DND-41 (cell line): ENCODE results near the gene CKS1B.
A peak's percentile ranks its signal among the peaks of the same experiment; 100 is the strongest.

Source experiments
- ATAC-seq: fragments of 200-7000 bp; cut with Tn5 transposase; 3 replicates; pipeline ENCODE4 v1.9.1; 2021; ENCODE audit warnings: low read depth; ENCODE audit not compliant: insufficient read depth
- DNase-seq: peaks from one replicate; pipeline ENCODE4 v3.0.0-alpha.2; 2020
- H2AFZ ChIP-seq: 2 replicates; pipeline ENCODE4 v1.6.0; 2012; ENCODE audit warnings: low read depth, low read length
- H3K27ac ChIP-seq: 2 replicates; pipeline ENCODE4 v1.5.1; 2012; ENCODE audit warnings: low read length, inconsistent platforms
- H3K27me3 ChIP-seq: fragments of 200-600 bp; sonication (generic); 2 replicates; pipeline ENCODE4 v1.6.0; 2012; ENCODE audit warnings: low read length, mild to moderate bottlenecking, inconsistent platforms; ENCODE audit not compliant: insufficient read depth, poor library complexity
- H3K36me3 ChIP-seq: 2 replicates; pipeline ENCODE4 v1.5.1; 2012; ENCODE audit warnings: low read length, inconsistent platforms; ENCODE audit not compliant: insufficient read depth
- H3K4me1 ChIP-seq: 2 replicates; pipeline ENCODE4 v1.5.1; 2012; ENCODE audit warnings: mild to moderate bottlenecking, low read length; ENCODE audit not compliant: insufficient read depth
- H3K4me2 ChIP-seq: 2 replicates; pipeline ENCODE4 v1.6.0; 2012; ENCODE audit warnings: mild to moderate bottlenecking, moderate library complexity, low read length, inconsistent platforms; ENCODE audit not compliant: insufficient read depth
- H3K4me3 ChIP-seq, 2 experiments: fragments of 200-600 bp in 1 of 2; shearing (Covaris generic) in 1 of 2; 2 replicates each; pipeline ENCODE4 v1.5.1; 2012 to 2016; ENCODE audit warnings: inconsistent platforms in 2 of 2, low read length in 2 of 2, mild to moderate bottlenecking in 2 of 2, low read depth in 1 of 2, moderate library complexity in 1 of 2
- H3K79me2 ChIP-seq: 2 replicates; pipeline ENCODE4 v1.6.0; 2012; ENCODE audit warnings: low read length, inconsistent platforms; ENCODE audit not compliant: insufficient read depth
- H3K9ac ChIP-seq: 2 replicates; pipeline ENCODE4 v1.6.0; 2012; ENCODE audit warnings: low read depth, mild to moderate bottlenecking, inconsistent platforms, low read length, moderate library complexity
- H3K9me3 ChIP-seq: 2 replicates; pipeline ENCODE4 v1.5.1; 2012; ENCODE audit warnings: low read length, moderate library complexity, mild to moderate bottlenecking, inconsistent platforms; ENCODE audit not compliant: insufficient read depth, severe bottlenecking
- H4K20me1 ChIP-seq: 2 replicates; pipeline ENCODE4 v1.6.0; 2012; ENCODE audit warnings: low read length; ENCODE audit not compliant: insufficient read depth
- CTCF ChIP-seq: IDR thresholded peaks from 2 replicates; pipeline ENCODE4 v1.5.1; 2012; ENCODE audit warnings: borderline replicate concordance, low read length, moderate library complexity, mild to moderate bottlenecking; ENCODE audit not compliant: poor library complexity, severe bottlenecking; ENCODE audit errors: extremely low read depth
- EZH2 ChIP-seq: IDR thresholded peaks from 3 replicates; pipeline ENCODE4 v1.6.1; 2012; ENCODE audit warnings: borderline replicate concordance, low read depth, mild to moderate bottlenecking, moderate library complexity, low read length, inconsistent platforms; ENCODE audit not compliant: severe bottlenecking

CKS1B gene

GRCh38 chr1:154974102-154974807, at the start of gene CKS1B:
Gene CKS1B (plus strand): TSS chr1:154974681. CDS start chr1:154974746, 65 bp downstream.
- Histone ChIP-seq H3K4me3 (peak within 1 kb of the TSS; percentile 79 to 93), H3K9ac (peak within 1 kb of the TSS; percentile 91), H2AFZ (peak within 1 kb of the TSS; percentile 88), H3K9me3 (no peaks in the 10 kb centered on the region), H3K4me1 (peaks cover 60% of the 10 kb centered on the region), H3K27ac (peak within 1 kb of the TSS; percentile 98), H3K4me2 (peak within 1 kb of the TSS; percentile 92), H3K27me3 (no peaks in the 10 kb centered on the region), H4K20me1 (peaks cover 54% of the 10 kb centered on the region), H3K79me2 (peaks cover 85% of the 10 kb centered on the region), H3K36me3 (peaks cover 50% of the 10 kb centered on the region)
- ATAC-seq (peak; percentile 91), DNase-seq (peak; percentile 99)
- TF ChIP-seq EZH2 (no peak), CTCF (no peak)

- H3K4me1 ChIP-seq = no peaks in the 10 kb centered on the region
- no peaks in the 10 kb centered on the region for H4K20me1 ChIP-seq
- H3K79me2 ChIP-seq = no peaks in the 10 kb centered on the region
- no peak overlapping the region for H3K4me2 ChIP-seq
- no peaks in the 10 kb centered on the region for H3K27me3 ChIP-seq
- H2AFZ ChIP-seq = no peak overlapping the region
- TF ChIP-seq CTCF = no peak
- no peak for TF ChIP-seq EZH2
- no peak overlapping the region for H3K27ac ChIP-seq
- H3K4me3 ChIP-seq = no peak overlapping the region
- H3K36me3 ChIP-seq = peaks cover 35% of the 10 kb centered on the region
- H3K9ac ChIP-seq = no peak overlapping the region
- ATAC-seq = no peak
- DNase-seq = no peak
- no peaks in the 10 kb centered on the region for H3K9me3 ChIP-seq
Observed at GRCh38 chr1:154925335-154926170, 48.9 kb upstream of the CKS1B start.

GRCh38 chr1:154926201-154926600, 48.3 kb upstream of the CKS1B start:
- no peak for DNase-seq
- H3K27ac ChIP-seq = no peak overlapping the region
- no peaks in the 10 kb centered on the region for H3K79me2 ChIP-seq
- H2AFZ ChIP-seq = no peak overlapping the region
- peaks cover 40% of the 10 kb centered on the region for H3K36me3 ChIP-seq
- no peak for ATAC-seq
- no peak overlapping the region for H3K9ac ChIP-seq
- H3K4me1 ChIP-seq = no peaks in the 10 kb centered on the region
- H4K20me1 ChIP-seq = no peaks in the 10 kb centered on the region
- no peaks in the 10 kb centered on the region for H3K27me3 ChIP-seq
- no peak overlapping the region for H3K4me3 ChIP-seq
- TF ChIP-seq EZH2 (no peak), CTCF (no peak)
- H3K4me2 ChIP-seq = no peak overlapping the region
- H3K9me3 ChIP-seq = no peaks in the 10 kb centered on the region
